Measurements from ENCODE around the gene ATF6B.
"Not testable (repeated sequence)": the region's sequence is repeated elsewhere in the genome, so short reads cannot be mapped to it uniquely, and the experiment has no call there.

Gene ATF6B

DNA sequence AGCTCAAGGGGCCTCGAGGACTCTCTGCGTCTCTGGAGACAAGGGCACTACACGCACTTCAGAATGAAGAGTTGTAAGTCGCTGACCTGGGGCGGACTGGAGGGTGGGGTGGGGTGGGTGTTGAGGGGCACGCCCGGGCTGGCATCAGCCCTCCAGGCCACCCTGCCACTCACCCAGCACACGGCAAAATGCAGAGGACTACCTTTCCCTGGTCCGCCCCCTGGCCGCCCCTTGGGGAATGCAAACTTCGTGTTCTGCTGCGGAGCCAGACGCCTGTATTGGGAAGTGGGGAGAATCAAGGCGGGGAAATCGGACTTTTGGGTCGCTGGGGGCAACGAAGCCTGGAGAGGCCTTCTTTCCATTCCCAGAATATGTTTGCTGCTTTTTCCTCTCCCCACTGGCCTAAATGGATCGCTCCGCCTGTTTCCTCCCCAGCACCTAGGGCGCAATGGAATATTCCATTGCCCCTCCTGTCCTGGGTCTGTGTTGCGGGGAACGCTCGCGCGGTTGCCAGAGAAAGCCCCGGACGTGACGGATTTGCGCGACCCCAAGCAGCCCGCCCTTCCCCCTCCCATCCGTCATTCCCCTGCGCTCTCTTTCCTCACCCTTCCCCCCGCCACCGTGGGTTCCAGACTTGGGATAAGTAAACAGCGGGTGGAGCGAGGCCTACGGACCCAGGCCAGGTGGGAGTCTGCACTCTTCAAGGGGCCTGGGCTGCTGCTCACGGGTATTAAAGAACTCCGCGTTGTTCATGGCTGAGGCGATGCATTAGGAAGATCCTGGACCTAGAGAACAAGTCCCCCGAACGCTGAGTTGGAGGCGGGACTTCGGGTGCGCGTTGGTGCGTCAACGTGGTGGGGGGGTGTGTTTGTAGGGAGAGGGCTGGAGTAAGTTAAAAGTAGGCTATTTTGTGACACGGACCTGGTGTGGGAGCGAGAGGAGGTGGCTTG lies 25.8 kb upstream of the ATF6B start, which contains the start of gene PPT2:
PPT2 (plus strand) TSS at position 578 of the 950 bp plus-strand sequence. CDS start 454 bp downstream, outside the sequence.
- DNase-seq = peak; percentile 58

DNA sequence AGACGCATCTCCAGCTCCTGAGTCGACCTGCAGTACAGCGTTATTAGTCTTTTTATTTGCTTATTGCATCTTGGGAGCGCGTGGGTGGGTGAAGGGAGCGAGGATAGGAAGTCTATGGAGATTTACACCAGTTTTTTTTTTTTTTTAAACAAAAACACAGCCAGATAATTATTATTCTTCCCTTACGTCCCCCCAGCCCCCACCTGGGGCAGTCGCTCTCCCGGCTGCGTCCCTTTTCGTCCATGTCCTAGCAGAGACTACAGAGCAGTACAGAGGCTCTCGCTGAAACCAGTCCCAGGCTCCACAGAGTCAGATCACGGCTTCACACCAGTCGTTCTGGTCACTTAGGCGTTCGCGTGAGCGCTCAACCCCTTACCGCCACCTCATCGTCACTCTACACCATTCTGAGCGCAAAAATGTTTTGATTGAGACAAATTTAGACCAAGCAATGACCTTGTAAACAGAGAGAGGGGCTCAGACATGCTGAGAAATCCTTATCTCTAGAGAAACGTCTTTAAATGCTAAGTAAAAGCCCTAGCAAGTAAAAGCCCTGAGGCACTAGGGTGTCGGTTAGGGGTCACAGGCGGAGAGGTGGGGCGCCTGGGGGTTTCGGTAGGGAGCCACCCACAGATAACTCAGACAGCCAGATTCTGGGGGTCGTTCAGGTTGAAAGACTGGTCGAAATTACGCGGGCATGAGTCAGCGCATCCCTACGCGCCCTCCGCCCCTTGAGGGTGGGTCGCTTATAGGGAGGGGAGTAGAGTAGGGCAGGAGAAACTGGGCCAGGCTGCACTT lies 24.9 kb upstream of the ATF6B start:
- no peak for DNase-seq

DNA sequence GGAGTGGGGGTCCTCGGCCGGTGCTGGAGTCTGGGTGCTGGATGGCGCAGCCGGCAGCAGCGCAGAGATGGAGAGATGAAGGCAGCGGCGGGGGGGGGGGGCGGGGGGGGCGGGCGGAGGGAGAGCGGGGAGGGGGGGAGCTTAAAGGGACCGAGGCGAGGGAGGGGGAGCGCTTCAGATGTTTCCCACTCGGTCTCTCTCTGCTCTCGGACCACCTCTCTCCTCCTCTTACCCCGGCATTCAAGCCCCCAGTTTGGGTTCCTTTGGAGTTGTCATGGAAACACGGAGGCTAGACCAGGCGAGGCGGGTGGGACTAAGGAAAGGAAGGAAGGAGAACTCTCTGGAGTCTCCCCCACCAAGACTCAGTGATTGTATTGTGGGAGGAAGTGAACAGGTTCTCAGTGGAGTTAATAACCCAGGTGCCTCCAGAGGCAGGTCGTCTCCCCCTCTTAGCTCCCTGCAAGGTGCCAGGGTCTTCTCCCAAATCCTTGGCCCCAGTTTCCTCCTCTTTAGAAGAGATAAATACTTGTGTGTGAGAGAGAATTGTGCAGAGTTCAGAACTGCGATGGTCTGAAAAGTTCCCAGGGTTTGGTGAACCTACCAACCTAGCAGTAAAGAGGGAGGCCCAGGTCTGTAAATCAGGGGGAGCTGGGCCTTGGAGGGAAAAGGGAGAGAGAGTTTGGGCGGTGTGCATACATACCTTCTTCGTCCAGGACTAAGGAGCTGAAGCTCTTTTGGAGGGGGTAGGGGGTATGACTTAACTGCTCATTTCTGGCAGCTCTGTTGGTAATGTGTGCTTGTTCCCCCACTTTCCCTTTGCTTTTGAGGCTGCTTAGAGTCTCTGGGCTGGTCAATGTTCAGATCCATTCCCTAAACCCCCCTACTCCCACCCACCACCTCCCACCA lies 24.1 kb upstream of the ATF6B start, which contains the start of gene PRRT1:
PRRT1 (minus strand) TSS at position 77 of the 906 bp plus-strand sequence. CDS start 112 bp downstream, outside the sequence.
- no peak for DNase-seq

DNA sequence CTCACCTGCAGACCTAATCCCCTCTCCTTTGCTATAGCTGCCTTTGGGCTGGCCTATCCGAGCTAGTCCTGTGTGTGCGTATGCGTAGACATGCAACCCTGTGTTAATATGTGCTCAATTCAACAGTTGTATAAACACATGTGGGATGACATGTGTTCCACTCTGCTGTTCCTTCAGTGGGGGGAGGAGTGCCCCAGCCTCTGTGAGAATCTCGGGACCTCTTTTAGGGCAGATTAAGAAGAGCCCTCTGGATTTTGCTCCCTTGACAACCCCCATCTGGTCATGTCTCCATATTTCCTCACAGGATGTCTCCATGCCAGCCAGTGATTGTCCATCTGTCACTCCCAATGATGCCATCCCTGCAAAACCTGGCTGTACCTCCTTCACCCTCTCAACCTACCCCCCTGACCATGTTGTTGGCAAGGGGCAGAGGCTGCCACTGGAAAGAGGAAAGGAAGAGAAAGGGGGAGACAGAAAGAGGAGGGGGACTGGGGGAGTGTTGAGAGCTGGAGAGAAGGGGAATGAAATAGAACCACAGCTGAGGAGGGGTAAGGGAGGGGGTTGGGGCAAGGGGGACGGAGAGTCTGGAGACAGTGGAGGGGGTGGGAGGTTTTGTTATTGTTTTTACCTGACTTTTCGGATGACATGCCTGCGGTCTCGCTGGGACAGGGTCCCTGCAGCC lies 23.3 kb upstream of the ATF6B start:
- no peak for DNase-seq

DNA sequence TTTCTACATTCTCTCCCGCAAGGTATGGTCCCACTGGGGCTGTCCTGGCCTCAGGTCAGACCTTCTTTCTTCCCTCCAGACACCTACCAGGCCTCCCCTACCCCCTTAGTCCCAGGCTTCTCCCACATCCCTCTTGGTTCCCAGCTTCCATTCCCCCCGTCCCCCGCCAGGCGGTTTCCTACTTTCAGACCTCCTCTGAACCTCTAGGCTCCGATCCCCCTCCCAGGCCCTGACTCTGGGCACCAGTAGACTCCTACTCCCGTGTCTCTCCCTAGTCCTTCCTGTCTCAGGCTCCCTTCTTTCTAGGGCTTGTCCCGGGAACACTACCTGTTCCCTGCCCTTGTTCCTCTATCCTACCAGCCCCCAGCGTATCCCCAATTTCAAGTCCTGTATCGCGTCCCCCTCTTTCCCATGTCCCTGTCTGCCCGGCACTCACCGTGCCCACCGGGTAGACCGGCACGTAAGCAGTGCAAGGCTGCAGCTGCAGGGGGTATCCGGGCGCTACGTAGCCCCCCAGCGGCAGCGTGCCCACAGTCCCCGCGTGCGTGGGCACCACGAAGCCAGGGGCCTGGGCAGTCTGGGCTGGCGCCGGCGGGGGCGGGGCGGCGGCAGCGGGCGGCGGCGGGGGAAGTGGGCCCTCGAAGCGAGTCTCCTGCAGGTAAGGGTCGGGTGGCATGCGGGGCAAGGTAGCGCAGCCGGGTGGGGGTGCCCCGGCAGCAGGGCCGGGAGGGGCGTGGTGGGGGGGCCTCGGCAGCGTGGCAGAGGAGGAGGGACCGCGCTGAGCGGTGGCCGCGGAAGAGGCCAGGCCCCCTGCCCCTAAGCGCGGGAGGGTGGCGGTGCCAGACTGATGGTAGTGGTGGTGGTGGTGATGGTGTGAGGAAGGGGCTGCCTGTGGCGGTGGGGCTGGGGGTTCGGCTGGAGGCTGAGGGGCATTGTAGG lies 22.2 kb upstream of the ATF6B start:
- no peak for DNase-seq

DNA sequence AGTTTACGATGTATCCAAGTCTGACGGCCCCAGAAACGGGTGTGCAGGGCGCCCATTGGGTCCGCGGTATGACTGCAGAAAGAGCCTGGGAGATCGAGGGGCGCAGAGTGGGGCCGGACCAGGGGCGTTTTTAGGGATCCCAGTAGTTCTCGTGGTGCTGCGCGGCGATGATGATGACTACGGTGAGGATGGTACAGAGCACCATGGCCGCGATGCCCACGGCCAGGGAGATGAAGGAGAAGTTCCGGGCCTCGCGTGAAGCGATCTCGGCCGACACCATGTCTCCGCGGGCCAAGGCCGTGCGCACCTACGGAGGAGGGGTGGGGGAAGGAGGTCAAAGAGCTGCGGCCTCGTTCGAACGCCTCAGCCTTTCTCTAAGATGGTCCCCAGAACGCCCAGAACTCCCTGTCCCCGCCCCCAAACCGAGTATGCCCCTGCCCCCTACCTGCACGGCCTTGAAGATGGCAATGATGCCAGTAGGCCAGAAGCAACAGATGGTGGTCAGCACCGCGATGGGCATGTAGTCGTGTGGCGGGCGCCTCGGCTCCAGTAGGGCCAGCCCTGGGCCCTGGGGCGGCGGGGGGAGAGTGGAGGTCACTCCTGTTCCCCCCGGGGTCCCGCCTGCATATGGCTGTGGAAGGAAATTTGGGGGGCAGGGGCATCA lies 21.2 kb upstream of the ATF6B start:
- no peak for DNase-seq

DNA sequence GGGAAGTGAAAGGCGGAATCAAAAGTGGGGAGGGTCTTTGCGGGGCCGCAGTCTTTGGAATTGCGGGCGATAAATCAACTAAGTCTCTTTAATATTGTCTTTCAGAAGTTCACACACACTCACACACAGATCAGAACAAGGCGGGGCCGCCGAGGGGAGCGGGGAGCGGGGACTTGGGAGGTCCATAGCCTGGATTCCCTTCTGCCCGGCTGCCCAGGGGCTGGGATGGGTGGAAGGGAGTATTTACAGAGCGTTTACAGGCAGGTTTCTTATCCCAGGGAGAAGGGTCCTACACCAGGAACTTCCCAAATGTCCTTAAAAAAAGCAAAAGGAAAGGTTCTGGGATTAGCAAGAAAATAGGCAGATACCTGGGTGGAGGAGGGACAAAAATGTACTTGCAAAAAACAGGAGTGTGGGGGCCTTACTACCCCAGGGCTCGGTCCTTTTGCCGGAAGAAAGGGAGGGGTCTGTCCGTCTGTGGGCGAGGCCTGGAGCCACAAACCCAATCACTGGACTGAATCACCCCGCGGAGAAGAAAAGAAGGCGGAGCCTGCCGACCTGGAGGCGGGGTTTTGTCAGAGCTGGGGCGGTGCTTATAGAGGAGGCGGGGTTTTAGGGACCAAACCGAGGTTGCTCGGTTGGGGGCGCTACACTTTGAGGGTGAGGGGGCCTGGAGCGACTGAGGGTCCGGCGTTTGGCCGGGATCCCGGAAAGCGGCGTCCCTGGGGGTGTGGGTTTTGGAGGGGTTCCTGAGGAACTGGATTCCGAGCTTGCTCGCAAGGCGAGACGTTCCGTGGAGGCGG lies 20.4 kb upstream of the ATF6B start:
- DNase-seq = no peak

DNA sequence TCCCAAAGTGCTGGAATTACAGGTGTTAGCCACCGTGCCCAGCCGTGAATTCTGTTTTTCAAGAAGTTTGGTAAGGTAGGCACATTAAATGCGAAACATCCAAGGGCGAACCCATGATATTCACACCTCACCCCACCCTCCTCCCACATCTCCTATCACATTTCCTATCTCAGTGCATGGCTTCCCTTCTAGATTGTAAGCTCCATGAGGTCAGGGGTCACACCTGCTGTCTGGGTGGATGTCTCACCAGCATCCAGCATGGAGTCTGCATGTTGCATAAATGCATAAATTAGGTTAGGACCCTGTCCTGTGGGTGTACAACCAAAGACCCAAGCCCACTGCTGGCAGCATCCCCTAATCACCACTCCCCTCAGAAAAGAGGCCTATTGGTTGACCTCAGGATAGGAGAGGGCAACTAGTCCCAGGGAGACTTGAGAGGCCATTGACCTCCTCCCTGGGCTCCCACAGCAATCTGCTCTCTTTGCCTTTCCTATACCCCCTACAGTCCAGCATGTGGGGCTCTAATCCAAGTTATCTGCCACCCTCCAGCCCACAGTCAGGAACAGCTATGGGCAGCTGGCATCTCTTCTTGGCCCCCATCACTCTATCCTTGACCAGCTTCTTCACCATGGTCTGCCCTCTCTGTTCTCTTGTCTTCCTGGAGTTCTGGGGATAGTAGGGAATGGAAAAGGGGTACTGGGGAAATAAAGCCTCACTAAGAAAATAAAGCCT lies 19.5 kb upstream of the ATF6B start:
- no peak for DNase-seq

DNA sequence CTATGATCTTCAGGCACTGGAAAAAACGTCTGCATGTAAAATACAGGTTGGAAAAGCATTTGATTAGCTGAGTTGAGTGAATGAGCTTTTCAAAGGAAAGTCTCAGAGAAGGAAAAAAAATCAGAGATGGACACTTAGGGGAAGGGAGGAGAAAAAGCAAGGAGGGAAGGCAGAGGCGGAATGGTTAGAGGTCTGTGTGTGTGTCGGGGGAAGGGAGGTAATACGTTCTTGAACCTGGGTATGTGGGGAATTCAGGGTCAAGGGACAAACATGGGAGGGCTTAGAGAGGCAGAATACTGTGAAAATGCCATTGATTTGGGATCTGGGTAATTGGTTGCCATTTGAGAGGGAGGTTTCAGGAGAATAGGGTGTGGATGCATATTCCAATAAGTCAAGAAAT lies 18.6 kb upstream of the ATF6B start:
- DNase-seq = no peak

DNA sequence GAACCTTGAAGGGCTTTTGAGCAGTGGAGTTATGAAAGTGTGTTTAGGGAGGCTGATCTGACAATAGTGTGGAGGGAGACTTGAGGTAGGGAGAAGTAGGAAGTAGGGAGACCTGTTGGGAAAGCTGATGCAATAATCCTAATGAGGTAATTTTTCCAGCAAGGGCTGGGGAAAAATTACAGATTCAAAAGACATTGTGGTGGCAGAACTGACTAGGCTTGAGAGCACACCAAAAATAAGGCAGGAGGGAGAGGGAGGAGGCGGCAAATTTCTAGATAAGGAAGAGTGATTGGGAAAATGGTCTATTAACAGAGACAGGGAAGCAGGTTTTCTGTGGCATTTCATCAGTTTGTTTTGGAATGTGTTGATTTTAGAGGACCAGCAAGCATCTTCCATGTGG lies 18.2 kb upstream of the ATF6B start:
- DNase-seq = no peak

DNA sequence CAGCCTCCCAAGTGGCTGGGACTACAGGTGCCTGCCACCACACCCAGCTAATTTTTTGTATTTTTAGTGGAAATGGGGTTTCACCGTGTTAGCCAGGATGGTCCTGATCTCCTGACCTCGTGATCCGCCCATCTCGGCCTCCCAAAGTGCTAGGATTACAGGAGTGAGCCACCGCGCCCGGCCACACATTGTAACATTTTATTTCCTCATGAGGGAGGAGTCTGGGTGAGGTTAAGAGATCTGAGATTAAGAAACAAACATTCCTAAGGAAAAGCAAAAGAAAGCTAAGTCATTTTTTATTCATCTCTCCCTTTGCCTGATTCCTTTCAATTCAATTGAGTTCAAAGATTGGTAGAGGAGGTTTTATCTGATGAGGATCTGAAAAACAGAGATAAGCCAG lies 16.2 kb upstream of the ATF6B start:
- DNase-seq = not testable (repeated sequence)

DNA sequence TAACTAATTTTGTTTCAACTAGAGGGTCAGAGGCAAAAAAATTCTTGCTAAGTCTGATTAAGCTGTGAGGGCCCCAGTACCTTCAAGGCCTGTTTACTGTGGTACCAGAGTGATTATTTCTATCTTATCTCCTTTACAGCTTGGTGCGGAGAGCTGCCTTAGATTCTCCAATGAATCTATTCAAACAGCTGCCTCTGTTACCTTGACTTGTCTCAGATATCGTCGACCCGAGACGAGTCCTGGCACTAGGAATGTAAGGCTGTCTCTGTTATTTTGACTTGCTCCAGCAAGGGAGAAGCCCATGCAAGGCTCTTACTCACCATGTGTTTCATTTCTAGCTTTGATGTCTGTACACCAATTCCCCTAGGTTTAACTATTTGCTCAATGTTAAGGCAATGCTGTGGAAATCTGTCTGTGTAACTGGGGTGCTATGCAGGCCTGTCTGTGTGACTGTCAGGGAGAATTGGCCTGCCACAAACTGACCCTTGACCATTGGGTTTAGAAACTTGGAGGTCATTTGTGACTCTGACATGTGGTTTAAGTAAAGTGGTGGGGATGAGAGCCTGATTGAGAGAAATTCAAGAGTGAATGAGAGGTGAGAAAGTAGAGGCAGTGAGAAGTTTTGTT lies 12.5 kb upstream of the ATF6B start:
- no peak for DNase-seq

DNA sequence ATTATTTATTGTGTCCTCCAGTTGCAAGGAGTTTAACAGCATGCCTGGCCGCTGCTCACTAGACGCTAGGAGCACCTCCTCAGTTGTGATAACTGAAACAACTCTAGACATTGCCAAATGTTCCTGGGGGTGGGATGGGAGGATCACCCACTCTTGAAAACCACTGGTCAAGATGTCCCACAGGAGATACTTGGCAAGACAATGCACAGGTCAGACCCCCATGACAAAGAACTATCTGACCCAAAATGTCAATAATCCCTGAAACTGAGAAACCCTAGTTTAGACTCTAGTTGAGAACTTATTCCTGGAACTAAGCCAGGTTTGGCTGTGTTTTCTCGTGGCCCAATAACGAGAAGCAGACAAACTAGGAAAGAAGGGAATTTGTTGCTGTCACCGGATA lies 11.5 kb upstream of the ATF6B start:
- DNase-seq = no peak

DNA sequence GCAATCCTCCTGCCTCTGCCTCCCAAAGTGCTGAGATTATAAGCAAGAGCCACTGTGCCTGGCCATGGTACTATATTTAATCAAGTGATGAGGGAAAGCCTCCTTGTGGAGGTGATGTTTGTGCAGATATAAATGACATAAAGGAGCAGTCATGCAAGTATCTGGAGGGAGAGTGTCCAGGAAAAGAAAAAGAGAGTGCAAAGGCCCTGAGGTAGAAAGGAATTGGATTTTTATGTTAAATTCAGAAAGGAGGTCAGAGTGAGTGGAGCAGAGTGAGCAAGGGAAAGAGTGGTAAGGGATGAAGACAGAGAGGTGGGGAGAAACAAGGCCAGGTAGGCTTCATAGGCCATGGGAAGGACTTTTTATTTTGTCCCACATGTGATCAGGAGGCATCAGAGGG lies 9.4 kb upstream of the ATF6B start:
- DNase-seq = no peak

DNA sequence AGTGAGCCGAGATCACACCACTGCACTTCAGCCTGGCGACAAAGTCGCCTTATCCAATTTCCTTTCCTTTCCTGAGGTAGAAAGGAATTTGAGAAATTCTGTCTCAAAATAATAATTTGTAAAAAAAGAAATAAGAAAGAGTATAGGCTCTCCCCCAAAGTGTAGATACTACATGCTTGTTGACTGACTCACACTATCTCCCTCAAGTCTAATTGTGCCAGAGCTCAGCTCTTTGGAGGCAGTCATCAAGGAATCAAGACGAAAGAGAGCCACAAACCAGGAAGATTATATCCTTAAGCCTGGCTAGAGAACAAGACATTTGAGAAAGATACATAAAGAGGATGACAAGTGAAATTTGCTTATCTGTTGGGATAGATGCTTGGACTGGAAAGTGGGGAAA lies 5.7 kb upstream of the ATF6B start:
- DNase-seq = no peak

DNA sequence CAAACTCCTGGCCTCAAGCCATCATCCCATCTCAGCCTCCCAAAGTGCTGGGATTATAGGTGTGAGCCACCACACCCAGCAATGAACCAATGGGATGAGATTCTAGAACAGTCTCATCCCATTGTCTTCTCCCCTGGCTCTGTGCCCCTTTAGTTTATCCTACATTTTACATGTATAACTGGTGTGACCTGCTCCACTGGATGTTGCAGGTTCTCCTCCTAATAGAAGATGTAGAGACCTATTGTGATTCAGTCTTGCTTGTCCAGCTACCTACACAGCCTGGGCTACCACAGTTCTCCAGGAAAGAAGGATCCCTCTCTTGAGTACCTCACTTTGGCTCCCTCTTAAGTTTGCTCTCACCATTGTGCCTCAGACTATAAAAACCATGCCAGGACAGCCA lies 4.1 kb upstream of the ATF6B start:
- no peak for DNase-seq

DNA sequence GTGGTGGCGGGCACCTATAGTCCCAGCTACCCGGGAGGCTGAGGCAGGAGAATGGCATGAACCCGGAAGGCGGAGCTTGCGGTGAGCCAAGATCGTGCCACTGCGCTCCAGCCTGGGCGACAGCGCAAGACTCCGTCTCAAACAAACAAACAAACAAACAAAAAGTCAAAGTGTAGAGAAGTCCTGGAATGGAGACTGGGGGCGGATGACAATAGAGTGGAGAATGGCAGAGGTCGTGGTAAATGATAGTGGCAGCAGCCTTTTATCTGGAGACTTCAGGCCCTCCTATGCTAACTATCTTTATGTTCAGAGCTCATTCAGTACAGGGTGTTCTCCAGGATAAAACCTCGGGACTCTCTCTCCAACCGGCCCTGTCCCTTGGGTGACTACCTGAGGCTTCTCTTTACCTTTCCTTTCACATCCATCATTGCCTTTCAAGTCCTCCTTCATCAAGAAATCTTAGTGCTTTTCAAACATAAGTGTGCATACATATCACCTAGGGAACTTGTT lies 3.4 kb upstream of the ATF6B start:
- DNase-seq = no peak

All from RPMI8226 (cell line).